Embryonic facial prominence (tissue), 1 donor: ENCODE measurements around the gene KCNS1.
A peak's percentile ranks its signal among the peaks of the same experiment; 100 is the strongest.

Source experiments
- DNase-seq: peaks from one replicate; pipeline ENCODE4 v3.0.0-alpha.2; 2016; ENCODE audit errors: extremely low spot score

The KCNS1 gene

GRCh38 chr20:45049904-45050471 is 50.9 kb downstream of the KCNS1 start:
- DNase-seq, result no peak

GRCh38 chr20:45049438-45049837 is 51.5 kb downstream of the KCNS1 start:
- no peak for DNase-seq

GRCh38 chr20:45047581-45048119 is 53.3 kb downstream of the KCNS1 start:
- no peak for DNase-seq

GRCh38 chr20:45044601-45045000 is 56.3 kb downstream of the KCNS1 start:
- no peak for DNase-seq

- peak; percentile 64 for DNase-seq
Observed at GRCh38 chr20:45044084-45044573, 56.8 kb downstream of the KCNS1 start.

- no peak for DNase-seq
Observed at GRCh38 chr20:45042978-45043377, 57.9 kb downstream of the KCNS1 start.
